Measurements from ENCODE around the gene ARHGEF38.

The ARHGEF38 gene

DNA sequence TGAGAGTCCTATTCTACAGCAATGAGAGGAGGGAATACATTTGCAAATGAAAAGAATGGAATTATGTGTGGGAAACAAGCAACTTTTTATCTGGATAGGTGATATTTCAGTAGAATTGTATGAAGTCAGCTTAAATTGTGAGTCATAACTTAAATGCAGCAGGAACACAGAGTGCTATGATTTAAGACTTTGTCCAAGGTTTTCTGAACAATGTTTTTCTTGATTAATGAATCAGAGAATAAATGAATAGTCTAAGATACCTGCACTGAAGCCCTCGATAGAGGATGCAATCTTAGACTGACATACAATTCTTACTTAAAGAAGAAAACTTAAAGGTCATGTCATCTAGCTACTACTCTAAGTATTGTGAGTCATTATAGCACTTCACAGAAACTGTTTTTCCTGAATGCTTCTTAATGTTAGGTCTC lies 8.0 kb downstream of the ARHGEF38 start:
- H3K27ac ChIP-seq (ENCODE audit: low read length) = no peak overlapping the region
- no peak overlapping the region for H3K9ac ChIP-seq (ENCODE audit: low read depth, low read length)
- H3K9me3 ChIP-seq (ENCODE audit: insufficient read depth, low read depth, low read length) = no peaks in the 10 kb centered on the region
- no peaks in the 10 kb centered on the region for H3K36me3 ChIP-seq (ENCODE audit: insufficient read depth, low read depth, low read length)
- no peak overlapping the region for H3K4me3 ChIP-seq (ENCODE audit: low read length)
- H3K4me1 ChIP-seq (ENCODE audit: insufficient read depth, low read length) = peaks cover 7% of the 10 kb centered on the region
- peaks cover 98% of the 10 kb centered on the region for H3K27me3 ChIP-seq (ENCODE audit: insufficient read depth, low read length)

DNA sequence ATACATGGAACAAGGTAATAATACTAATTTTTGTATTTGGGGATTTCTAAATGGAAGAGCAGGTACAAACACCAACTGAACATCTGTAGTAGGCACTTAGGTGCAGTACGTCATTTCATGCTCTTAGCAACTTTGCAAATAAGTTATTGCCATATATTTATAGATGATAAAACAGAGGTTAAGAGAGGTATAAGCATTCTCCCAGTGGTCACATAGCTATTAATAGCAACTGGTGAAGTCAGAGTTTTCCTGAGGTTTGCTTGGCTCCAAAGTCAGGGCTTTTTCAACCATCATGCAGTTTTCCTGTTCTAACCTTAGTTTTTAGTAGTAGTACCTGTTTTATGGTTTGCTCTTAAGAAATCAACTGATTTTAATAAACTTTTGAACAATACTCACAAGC lies 10.9 kb downstream of the ARHGEF38 start:
- H3K27me3 ChIP-seq (ENCODE audit: insufficient read depth, low read length) = peaks cover 76% of the 10 kb centered on the region
- H3K9me3 ChIP-seq (ENCODE audit: insufficient read depth, low read depth, low read length) = no peaks in the 10 kb centered on the region
- H3K9ac ChIP-seq (ENCODE audit: low read depth, low read length) = no peak overlapping the region
- H3K36me3 ChIP-seq (ENCODE audit: insufficient read depth, low read depth, low read length) = no peaks in the 10 kb centered on the region
- H3K4me3 ChIP-seq (ENCODE audit: low read length) = no peak overlapping the region
- no peaks in the 10 kb centered on the region for H3K4me1 ChIP-seq (ENCODE audit: insufficient read depth, low read length)
- H3K27ac ChIP-seq (ENCODE audit: low read length) = no peak overlapping the region

DNA sequence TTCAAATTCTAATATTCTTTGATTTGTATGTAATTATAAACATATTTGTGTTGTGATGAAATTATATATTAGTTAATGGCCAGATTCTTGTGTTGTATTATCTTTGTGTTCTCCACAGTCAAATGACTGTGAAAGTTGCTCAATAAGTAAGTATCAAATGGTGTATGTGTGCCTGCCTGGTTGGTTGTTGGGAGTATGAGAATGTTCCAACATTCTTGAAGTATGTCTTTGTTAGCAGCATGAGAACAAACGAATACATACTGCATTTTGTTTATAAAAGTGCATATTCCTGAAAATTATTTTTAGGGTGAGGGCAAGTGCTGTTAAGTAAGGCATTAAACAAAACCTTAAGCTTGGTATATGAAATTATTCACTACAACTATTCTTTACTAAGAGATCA lies 16.2 kb downstream of the ARHGEF38 start:
- H3K9ac ChIP-seq (ENCODE audit: low read depth, low read length) = no peak overlapping the region
- no peak overlapping the region for H3K4me3 ChIP-seq (ENCODE audit: low read length)
- H3K4me1 ChIP-seq (ENCODE audit: insufficient read depth, low read length) = no peaks in the 10 kb centered on the region
- no peaks in the 10 kb centered on the region for H3K36me3 ChIP-seq (ENCODE audit: insufficient read depth, low read depth, low read length)
- no peaks in the 10 kb centered on the region for H3K9me3 ChIP-seq (ENCODE audit: insufficient read depth, low read depth, low read length)
- no peak overlapping the region for H3K27ac ChIP-seq (ENCODE audit: low read length)
- H3K27me3 ChIP-seq (ENCODE audit: insufficient read depth, low read length) = peaks cover 26% of the 10 kb centered on the region

DNA sequence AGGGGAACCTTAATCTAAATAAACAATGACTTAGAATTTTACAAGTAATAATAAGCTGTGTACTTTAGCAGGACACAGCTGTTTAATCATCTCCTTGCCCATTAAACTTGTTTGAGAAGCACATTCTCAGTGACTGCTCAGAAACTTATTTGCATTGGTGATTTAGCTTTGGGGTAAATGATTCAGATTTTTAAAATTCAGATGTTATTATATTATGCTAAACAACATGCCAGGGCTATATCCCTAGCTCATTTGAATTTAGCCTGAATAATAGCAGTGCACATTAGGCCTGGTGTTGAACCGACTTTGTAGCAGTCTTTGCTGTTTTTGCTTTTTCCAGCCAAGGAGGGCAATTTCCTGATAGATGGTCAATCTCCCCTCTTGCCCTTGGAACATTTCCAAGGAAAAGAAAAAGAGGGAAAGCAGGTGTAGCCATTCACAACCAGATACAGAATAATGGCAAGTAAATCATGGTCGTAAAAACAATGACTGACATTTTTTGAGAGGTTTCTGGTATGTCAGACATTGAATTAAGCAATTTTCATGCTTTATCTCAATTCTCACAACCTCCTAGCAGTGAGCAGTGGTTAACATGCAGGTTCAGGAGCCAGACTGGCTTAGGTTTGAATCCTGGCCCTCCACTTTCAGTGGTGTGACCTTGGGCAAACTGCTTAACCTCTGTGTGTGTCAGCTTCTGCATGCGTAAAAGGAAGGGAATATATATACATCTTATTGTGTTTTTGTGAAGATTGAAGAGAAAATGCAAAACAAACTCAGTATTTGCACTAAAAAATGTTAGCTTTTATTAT lies 16.8 kb downstream of the ARHGEF38 start:
- no peak overlapping the region for H3K27ac ChIP-seq (ENCODE audit: low read length)
- no peaks in the 10 kb centered on the region for H3K36me3 ChIP-seq (ENCODE audit: insufficient read depth, low read depth, low read length)
- H3K4me3 ChIP-seq (ENCODE audit: low read length) = no peak overlapping the region
- H3K27me3 ChIP-seq (ENCODE audit: insufficient read depth, low read length) = peaks cover 19% of the 10 kb centered on the region
- H3K9ac ChIP-seq (ENCODE audit: low read depth, low read length) = no peak overlapping the region
- no peaks in the 10 kb centered on the region for H3K4me1 ChIP-seq (ENCODE audit: insufficient read depth, low read length)
- H3K9me3 ChIP-seq (ENCODE audit: insufficient read depth, low read depth, low read length) = no peaks in the 10 kb centered on the region

GRCh38 chr4:105569866-105570236 lies 17.4 kb downstream of the ARHGEF38 start:
- no peak overlapping the region for H3K4me3 ChIP-seq (ENCODE audit: low read length)
- no peak overlapping the region for H3K9ac ChIP-seq (ENCODE audit: low read depth, low read length)
- no peaks in the 10 kb centered on the region for H3K4me1 ChIP-seq (ENCODE audit: insufficient read depth, low read length)
- H3K27me3 ChIP-seq (ENCODE audit: insufficient read depth, low read length) = peaks cover 13% of the 10 kb centered on the region
- no peaks in the 10 kb centered on the region for H3K9me3 ChIP-seq (ENCODE audit: insufficient read depth, low read depth, low read length)
- H3K27ac ChIP-seq (ENCODE audit: low read length) = no peak overlapping the region
- H3K36me3 ChIP-seq (ENCODE audit: insufficient read depth, low read depth, low read length) = no peaks in the 10 kb centered on the region

DNA sequence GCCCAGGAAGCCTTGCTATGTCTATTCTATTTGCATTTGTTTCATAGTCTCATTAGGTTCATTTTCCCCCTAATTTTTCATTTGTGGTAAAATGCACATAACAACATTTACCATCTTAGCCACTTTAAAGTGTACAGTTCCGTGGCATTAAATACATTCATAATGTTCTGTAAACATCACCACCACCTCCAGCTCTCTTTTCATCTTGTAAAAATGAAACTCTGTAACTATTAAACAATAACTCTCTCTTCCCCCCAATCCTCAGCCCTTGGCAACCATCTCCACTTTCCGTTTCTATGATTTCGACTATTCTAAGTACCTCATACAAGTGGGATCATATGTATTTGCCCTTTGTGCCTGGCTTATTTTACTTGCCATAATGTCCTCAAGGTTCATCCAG lies 19.9 kb downstream of the ARHGEF38 start:
- Histone ChIP-seq H3K9ac (ENCODE audit: low read depth, low read length) (no peak overlapping the region), H3K27ac (ENCODE audit: low read length) (no peak overlapping the region), H3K36me3 (ENCODE audit: insufficient read depth, low read depth, low read length) (no peaks in the 10 kb centered on the region), H3K9me3 (ENCODE audit: insufficient read depth, low read depth, low read length) (no peaks in the 10 kb centered on the region), H3K27me3 (ENCODE audit: insufficient read depth, low read length) (no peaks in the 10 kb centered on the region), H3K4me1 (ENCODE audit: insufficient read depth, low read length) (no peaks in the 10 kb centered on the region), H3K4me3 (ENCODE audit: low read length) (no peak overlapping the region)

- H3K27ac ChIP-seq (ENCODE audit: low read length) = no peak overlapping the region
These were observed 34.4 kb downstream of the ARHGEF38 start for GRCh38 chr4:105586638-105587328.

DNA sequence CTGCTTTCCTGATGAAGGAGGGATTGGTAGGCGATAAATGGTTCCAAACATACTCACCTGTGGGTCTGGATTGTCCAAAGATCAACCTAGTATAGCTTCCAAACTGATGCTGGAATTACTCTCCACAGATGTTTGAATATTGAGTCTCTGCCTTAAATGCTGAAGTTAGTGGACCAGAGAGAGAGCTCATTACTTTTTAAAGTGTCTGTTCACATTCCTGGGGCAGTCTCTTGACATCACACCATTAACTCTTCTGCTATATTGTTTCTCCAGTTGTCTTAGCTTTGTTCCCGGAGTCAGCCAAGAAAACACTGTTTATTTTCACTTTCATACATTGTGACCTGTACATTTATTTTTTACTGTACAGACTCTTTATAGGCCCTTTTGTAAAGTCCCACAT lies 35.4 kb downstream of the ARHGEF38 start:
- no peaks in the 10 kb centered on the region for H3K27me3 ChIP-seq (ENCODE audit: insufficient read depth, low read length)
- H3K9me3 ChIP-seq (ENCODE audit: insufficient read depth, low read depth, low read length) = no peaks in the 10 kb centered on the region
- H3K27ac ChIP-seq (ENCODE audit: low read length) = no peak overlapping the region

More at GRCh38 chr4:105586638-105587328, 34.4 kb downstream of the ARHGEF38 start:
- H3K4me3 ChIP-seq (ENCODE audit: low read length) = no peak overlapping the region
- H3K9ac ChIP-seq (ENCODE audit: low read depth, low read length) = no peak overlapping the region
- H3K4me1 ChIP-seq (ENCODE audit: insufficient read depth, low read length) = no peaks in the 10 kb centered on the region
- no peaks in the 10 kb centered on the region for H3K36me3 ChIP-seq (ENCODE audit: insufficient read depth, low read depth, low read length)
- no peaks in the 10 kb centered on the region for H3K9me3 ChIP-seq (ENCODE audit: insufficient read depth, low read depth, low read length)
- no peaks in the 10 kb centered on the region for H3K27me3 ChIP-seq (ENCODE audit: insufficient read depth, low read length)

DNA sequence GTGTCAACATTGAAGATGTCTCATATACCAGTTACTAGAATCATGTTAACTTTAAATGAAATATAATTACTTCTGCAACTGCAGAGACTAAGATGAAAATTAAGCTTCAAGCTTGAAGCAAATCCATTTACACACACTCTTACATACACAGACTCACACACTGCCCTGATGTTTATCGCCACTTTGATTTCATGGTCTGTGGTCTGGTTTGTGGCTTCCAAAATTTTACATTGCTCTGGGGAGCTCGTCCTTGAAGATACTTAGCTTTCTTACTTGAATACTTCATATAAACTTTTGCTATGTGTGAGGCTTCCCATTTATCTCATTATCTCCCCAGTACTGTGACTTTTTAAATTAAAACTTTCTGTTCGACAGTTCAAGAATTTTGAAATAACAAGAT lies 35.8 kb downstream of the ARHGEF38 start:
- no peaks in the 10 kb centered on the region for H3K27me3 ChIP-seq (ENCODE audit: insufficient read depth, low read length)
- H3K9me3 ChIP-seq (ENCODE audit: insufficient read depth, low read depth, low read length) = no peaks in the 10 kb centered on the region
- no peak overlapping the region for H3K27ac ChIP-seq (ENCODE audit: low read length)
- no peak overlapping the region for H3K4me3 ChIP-seq (ENCODE audit: low read length)
- H3K9ac ChIP-seq (ENCODE audit: low read depth, low read length) = no peak overlapping the region
- no peaks in the 10 kb centered on the region for H3K4me1 ChIP-seq (ENCODE audit: insufficient read depth, low read length)
- no peaks in the 10 kb centered on the region for H3K36me3 ChIP-seq (ENCODE audit: insufficient read depth, low read depth, low read length)

More for the DNA sequence above, 35.4 kb downstream of the ARHGEF38 start:
- Histone ChIP-seq H3K4me3 (ENCODE audit: low read length) (no peak overlapping the region), H3K36me3 (ENCODE audit: insufficient read depth, low read depth, low read length) (no peaks in the 10 kb centered on the region), H3K4me1 (ENCODE audit: insufficient read depth, low read length) (no peaks in the 10 kb centered on the region), H3K9ac (ENCODE audit: low read depth, low read length) (no peak overlapping the region)

DNA sequence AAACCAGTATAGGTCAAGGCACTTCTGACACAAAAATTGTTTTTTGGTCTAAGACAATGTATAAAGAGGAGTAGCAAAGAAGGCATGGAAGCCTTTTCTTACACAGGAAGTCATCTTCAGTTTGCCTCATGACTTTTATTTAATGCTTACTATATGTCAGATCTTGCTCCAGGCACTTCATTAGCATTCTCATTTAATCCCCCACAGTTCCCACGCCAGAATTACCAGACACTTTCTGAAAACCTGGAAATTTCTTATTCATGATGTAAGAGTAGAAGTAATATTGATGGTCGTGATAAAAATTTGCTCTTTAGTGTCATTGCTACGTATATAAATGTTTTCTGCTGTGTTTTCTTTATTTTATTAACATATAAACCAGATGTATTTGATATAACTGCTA lies 39.2 kb downstream of the ARHGEF38 start:
- H3K4me3 ChIP-seq (ENCODE audit: low read length) = no peak overlapping the region
- no peaks in the 10 kb centered on the region for H3K36me3 ChIP-seq (ENCODE audit: insufficient read depth, low read depth, low read length)
- no peaks in the 10 kb centered on the region for H3K27me3 ChIP-seq (ENCODE audit: insufficient read depth, low read length)
- H3K4me1 ChIP-seq (ENCODE audit: insufficient read depth, low read length) = no peaks in the 10 kb centered on the region
- no peaks in the 10 kb centered on the region for H3K9me3 ChIP-seq (ENCODE audit: insufficient read depth, low read depth, low read length)
- no peak overlapping the region for H3K27ac ChIP-seq (ENCODE audit: low read length)
- no peak overlapping the region for H3K9ac ChIP-seq (ENCODE audit: low read depth, low read length)

- H3K36me3 ChIP-seq (ENCODE audit: insufficient read depth, low read depth, low read length) = no peaks in the 10 kb centered on the region
- H3K4me1 ChIP-seq (ENCODE audit: insufficient read depth, low read length) = no peaks in the 10 kb centered on the region
- H3K9me3 ChIP-seq (ENCODE audit: insufficient read depth, low read depth, low read length) = no peaks in the 10 kb centered on the region
- H3K9ac ChIP-seq (ENCODE audit: low read depth, low read length) = no peak overlapping the region
- no peak overlapping the region for H3K27ac ChIP-seq (ENCODE audit: low read length)
- no peaks in the 10 kb centered on the region for H3K27me3 ChIP-seq (ENCODE audit: insufficient read depth, low read length)
- no peak overlapping the region for H3K4me3 ChIP-seq (ENCODE audit: low read length)
These were observed 41.9 kb downstream of the ARHGEF38 start for GRCh38 chr4:105594099-105595010.

Measured in iPS-20b (cell line).